Measurements from ENCODE around the gene PTPRT.

- no peak for TF ChIP-seq CTCF (IDR thresholded peaks at IDR 0.05 in 2 of 3, conservative IDR thresholded peaks at IDR 0.05 in 1 of 3; ENCODE audit: borderline replicate concordance in 1 of 3, insufficient read depth in 1 of 3, low read depth in 2 of 3, low read length in 2 of 3)
- TF ChIP-seq POLR2AphosphoS5 (IDR thresholded peaks at IDR 0.05; ENCODE audit: low read depth, low read length), result no peak
- no peak for TF ChIP-seq TCF7L2 (IDR thresholded peaks at IDR 0.05; ENCODE audit: borderline replicate concordance, extremely low read depth, insufficient read depth, insufficient read length)
- no peak for TF ChIP-seq POLR2A (IDR thresholded peaks at IDR 0.05; ENCODE audit: borderline replicate concordance, extremely low read depth, insufficient read depth, insufficient read length)
- TF ChIP-seq ZBTB33 (IDR thresholded peaks at IDR 0.05; ENCODE audit: extremely low read depth, insufficient replicate concordance, low read length), result no peak
- TF ChIP-seq MAX (IDR thresholded peaks at IDR 0.05), result no peak
- no peak for TF ChIP-seq CEBPB (IDR thresholded peaks at IDR 0.05; ENCODE audit: low read depth)
- no peak for TF ChIP-seq SIN3A (IDR thresholded peaks at IDR 0.05; ENCODE audit: low read depth)
- no peak for TF ChIP-seq JUND (IDR thresholded peaks at IDR 0.05)
- no peak for TF ChIP-seq REST (IDR thresholded peaks at IDR 0.05; ENCODE audit: low read depth)
- TF ChIP-seq EZH2 (IDR thresholded peaks at IDR 0.05), result no peak
Observed at GRCh38 chr20:42435230-42435629, 754.5 kb downstream of the PTPRT start.

All from HCT116 (cell line).